WI38 (cell line): ENCODE results near the gene FZR1.

Experiments
- H3K4me3 ChIP-seq: 2 replicates; pipeline ENCODE4 v1.5.1; 2011; ENCODE audit warnings: low read depth, mild to moderate bottlenecking, control low read depth, low read length
- CTCF ChIP-seq: IDR thresholded peaks from 2 replicates; pipeline ENCODE4 v1.5.1; 2012; ENCODE audit warnings: low read depth, mild to moderate bottlenecking, control low read depth, low read length

Gene FZR1

GRCh38 chr19:3532154-3532786, 26.2 kb downstream of the FZR1 start:
- H3K4me3 ChIP-seq: no peak overlapping the region
- TF ChIP-seq CTCF: no peak

GRCh38 chr19:3533033-3533432, 26.9 kb downstream of the FZR1 start:
- H3K4me3 ChIP-seq: no peak overlapping the region
- TF ChIP-seq CTCF: no peak

GRCh38 chr19:3533563-3534216, 27.6 kb downstream of the FZR1 start:
- H3K4me3 ChIP-seq: no peak overlapping the region
- TF ChIP-seq CTCF: no peak

GRCh38 chr19:3534375-3535234, 28.5 kb downstream of the FZR1 start:
- no peak for TF ChIP-seq CTCF
- no peak overlapping the region for H3K4me3 ChIP-seq

- H3K4me3 ChIP-seq: no peak overlapping the region
- TF ChIP-seq CTCF: no peak
Observed at GRCh38 chr19:3535235-3535535, 29.1 kb downstream of the FZR1 start.

- TF ChIP-seq CTCF: no peak
- H3K4me3 ChIP-seq: no peak overlapping the region
Observed at GRCh38 chr19:3535563-3535965, 29.5 kb downstream of the FZR1 start.

GRCh38 chr19:3535981-3536380, 29.9 kb downstream of the FZR1 start:
- H3K4me3 ChIP-seq: no peak overlapping the region
- no peak for TF ChIP-seq CTCF
